Measurements from ENCODE around the gene RABGAP1L. TPM values are rescaled to one million over a fixed set of nuclear protein-coding genes. Genes with fewer than 3 reads are reported as not detected.

RABGAP1L gene
- total RNA-seq, 4 donors from 2014 or later: 31.2 to 115 (median 62.5) TPM

DNA sequence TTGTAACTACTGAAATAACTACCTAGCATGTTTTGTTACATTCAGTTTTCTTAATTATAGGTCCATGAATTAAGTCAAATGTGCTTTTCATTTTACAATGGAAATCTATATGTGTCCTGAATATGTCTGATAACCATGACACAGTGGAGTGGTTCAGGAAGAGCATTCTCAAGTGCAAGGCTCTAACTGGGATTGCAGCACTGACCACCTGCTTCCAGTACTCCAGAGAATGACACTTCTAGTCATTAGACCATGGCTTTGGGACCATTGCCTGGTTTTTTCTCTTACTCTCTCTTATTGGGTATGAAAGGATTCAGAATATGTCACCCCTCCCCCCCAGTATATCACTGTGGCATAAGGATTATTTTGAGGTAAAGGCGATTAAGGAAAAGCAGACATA, 635.5 kb downstream of the RABGAP1L start:
- TF ChIP-seq POLR2A (IDR thresholded peaks at IDR 0.05): no peak
- no peak for TF ChIP-seq EP300 (IDR thresholded peaks at IDR 0.05)
- TF ChIP-seq, protein P1, sequence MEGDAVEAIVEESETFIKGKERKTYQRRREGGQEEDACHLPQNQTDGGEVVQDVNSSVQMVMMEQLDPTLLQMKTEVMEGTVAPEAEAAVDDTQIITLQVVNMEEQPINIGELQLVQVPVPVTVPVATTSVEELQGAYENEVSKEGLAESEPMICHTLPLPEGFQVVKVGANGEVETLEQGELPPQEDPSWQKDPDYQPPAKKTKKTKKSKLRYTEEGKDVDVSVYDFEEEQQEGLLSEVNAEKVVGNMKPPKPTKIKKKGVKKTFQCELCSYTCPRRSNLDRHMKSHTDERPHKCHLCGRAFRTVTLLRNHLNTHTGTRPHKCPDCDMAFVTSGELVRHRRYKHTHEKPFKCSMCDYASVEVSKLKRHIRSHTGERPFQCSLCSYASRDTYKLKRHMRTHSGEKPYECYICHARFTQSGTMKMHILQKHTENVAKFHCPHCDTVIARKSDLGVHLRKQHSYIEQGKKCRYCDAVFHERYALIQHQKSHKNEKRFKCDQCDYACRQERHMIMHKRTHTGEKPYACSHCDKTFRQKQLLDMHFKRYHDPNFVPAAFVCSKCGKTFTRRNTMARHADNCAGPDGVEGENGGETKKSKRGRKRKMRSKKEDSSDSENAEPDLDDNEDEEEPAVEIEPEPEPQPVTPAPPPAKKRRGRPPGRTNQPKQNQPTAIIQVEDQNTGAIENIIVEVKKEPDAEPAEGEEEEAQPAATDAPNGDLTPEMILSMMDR (IDR thresholded peaks at IDR 0.05): no peak
- TF ChIP-seq POLR2AphosphoS5 (IDR thresholded peaks at IDR 0.05): no peak
- ATAC-seq: no peak
- no peaks in the 10 kb centered on the region for H3K9me3 ChIP-seq
- no peak overlapping the region for H3K4me3 ChIP-seq
- 100% methylated on average over 1 of the region's 1 CpG for WGBS, 2 donors (ENCODE audit: low coverage in 1 of 2)
- H3K27ac ChIP-seq: no peak overlapping the region
- H3K36me3 ChIP-seq: no peaks in the 10 kb centered on the region
- no peaks in the 10 kb centered on the region for H3K27me3 ChIP-seq
- peaks cover 0 to 11% (median 0%) of the 10 kb centered on the region in 3 donors for H3K4me1 ChIP-seq

GRCh38 chr1:174795806-174796205, 636.5 kb downstream of the RABGAP1L start:
- Histone ChIP-seq H3K36me3 (no peaks in the 10 kb centered on the region), H3K9me3 (no peaks in the 10 kb centered on the region), H3K27ac (no peak overlapping the region), H3K4me3 (no peak overlapping the region), H3K4me1 (peaks cover 0 to 21% (median 0%) of the 10 kb centered on the region in 3 donors), H3K27me3 (no peaks in the 10 kb centered on the region)
- TF ChIP-seq EP300 (IDR thresholded peaks at IDR 0.05) (no peak), POLR2A (IDR thresholded peaks at IDR 0.05) (no peak), POLR2AphosphoS5 (IDR thresholded peaks at IDR 0.05) (no peak)
- TF ChIP-seq, protein P1 (IDR thresholded peaks at IDR 0.05): no peak
- no peak for ATAC-seq
- WGBS, 2 donors (ENCODE audit: low coverage in 1 of 2): 86 to 93% methylated on average over 1 to 2 of the region's 2 CpGs

DNA sequence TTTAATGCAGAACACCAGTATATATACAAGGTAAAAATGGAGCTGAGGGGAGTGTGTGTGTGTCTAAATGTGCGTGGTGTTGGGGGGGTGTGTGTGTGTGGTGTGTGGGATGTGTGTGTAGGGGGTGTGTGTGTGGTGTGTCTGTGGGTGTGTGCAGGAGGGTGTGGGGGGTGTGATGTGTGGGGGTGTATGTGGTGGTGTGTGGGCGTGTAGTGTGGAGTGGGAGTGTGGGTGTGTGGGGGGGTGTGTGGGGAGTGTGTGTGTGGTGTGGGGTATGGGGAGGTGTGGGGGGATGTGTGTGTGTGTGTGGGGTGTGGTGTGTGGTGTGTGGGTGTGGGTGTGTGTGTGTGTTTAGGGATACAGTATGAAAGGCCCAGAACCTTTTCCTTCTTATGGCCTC, 638.1 kb downstream of the RABGAP1L start:
- no peaks in the 10 kb centered on the region for H3K9me3 ChIP-seq
- TF ChIP-seq POLR2A (IDR thresholded peaks at IDR 0.05) (no peak), POLR2AphosphoS5 (IDR thresholded peaks at IDR 0.05) (no peak), EP300 (IDR thresholded peaks at IDR 0.05) (no peak)
- TF ChIP-seq, protein P1 (IDR thresholded peaks at IDR 0.05): no peak
- no peak overlapping the region for H3K27ac ChIP-seq
- H3K4me1 ChIP-seq: peaks cover 0 to 24% (median 0%) of the 10 kb centered on the region in 3 donors
- no peak for ATAC-seq
- no peaks in the 10 kb centered on the region for H3K36me3 ChIP-seq
- H3K27me3 ChIP-seq: no peaks in the 10 kb centered on the region
- H3K4me3 ChIP-seq: no peak overlapping the region
- WGBS, 2 donors (ENCODE audit: low coverage in 1 of 2): 100% methylated on average over 1 to 2 of the region's 2 CpGs

DNA sequence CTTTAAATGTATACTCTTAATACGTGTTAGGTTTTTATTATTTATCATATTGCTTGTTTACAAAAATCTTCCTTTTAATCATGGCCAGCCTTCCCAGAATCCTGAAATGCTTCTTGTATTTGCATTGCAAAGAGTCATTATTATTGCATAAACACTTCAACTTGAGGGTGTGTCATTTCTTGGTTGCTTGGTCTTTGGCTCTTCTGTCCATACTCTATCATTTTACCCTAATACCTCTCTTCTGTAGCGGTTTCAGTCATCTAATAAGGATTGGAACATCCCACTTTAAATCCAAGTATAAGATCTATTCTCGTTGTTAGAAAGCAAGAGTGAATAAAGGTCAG, 639.8 kb downstream of the RABGAP1L start:
- peaks cover 0 to 24% (median 0%) of the 10 kb centered on the region in 3 donors for H3K4me1 ChIP-seq
- ATAC-seq: peak; percentile 12
- no peak for TF ChIP-seq POLR2AphosphoS5 (IDR thresholded peaks at IDR 0.05)
- TF ChIP-seq, protein P1 (IDR thresholded peaks at IDR 0.05): no peak
- no peak for TF ChIP-seq POLR2A (IDR thresholded peaks at IDR 0.05)
- no peak for TF ChIP-seq EP300 (IDR thresholded peaks at IDR 0.05)
- peak overlapping the region; percentile 32 to 50 for H3K4me3 ChIP-seq
- no peaks in the 10 kb centered on the region for H3K36me3 ChIP-seq
- WGBS, 2 donors (ENCODE audit: low coverage in 1 of 2): 22 to 29% methylated on average over 3 of the region's 3 CpGs
- no peaks in the 10 kb centered on the region for H3K27me3 ChIP-seq
- H3K9me3 ChIP-seq: no peaks in the 10 kb centered on the region
- peak overlapping the region in 3 of 4 donors; percentile 40 to 69 (median 65) for H3K27ac ChIP-seq

DNA sequence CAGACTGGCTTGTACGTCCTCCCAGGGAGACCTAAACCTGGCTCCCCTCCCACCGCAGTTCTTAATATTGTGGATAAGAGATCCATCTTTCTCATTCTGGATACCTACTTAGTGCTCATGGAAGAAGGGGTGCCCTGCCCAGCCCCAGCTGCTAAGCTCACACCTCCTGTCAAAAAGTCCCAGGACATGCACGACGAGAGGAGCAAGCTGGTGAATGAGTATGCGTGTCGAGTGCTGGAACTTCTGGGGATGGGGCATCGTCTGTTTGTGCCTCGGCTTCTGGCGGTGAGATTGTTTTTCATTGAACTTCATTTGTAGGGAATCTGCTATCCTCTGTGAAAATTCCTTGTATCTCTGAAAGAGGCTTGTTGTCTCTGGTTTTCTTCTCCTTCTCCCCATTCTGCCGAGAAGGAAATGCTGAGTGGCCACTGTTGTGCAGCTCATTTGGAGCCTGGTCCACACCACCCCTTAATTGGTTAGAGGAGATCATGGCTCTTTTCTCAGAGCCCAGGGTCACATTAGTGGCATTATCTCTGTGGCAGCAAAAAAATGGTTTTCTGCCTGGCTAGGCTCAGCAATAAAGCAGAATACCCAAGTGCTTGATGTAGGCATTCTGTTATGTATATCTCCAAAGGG, 641.0 kb downstream of the RABGAP1L start:
- Histone ChIP-seq H3K9me3 (no peaks in the 10 kb centered on the region), H3K4me1 (peaks cover 0 to 24% (median 0%) of the 10 kb centered on the region in 3 donors), H3K4me3 (peak overlapping the region; percentile 32 to 50), H3K36me3 (no peaks in the 10 kb centered on the region), H3K27ac (peak overlapping the region in 3 of 4 donors; percentile 40 to 69 (median 65)), H3K27me3 (no peaks in the 10 kb centered on the region)
- TF ChIP-seq, protein P1 (IDR thresholded peaks at IDR 0.05): no peak
- TF ChIP-seq POLR2A (IDR thresholded peaks at IDR 0.05) (no peak), EP300 (IDR thresholded peaks at IDR 0.05) (no peak), POLR2AphosphoS5 (IDR thresholded peaks at IDR 0.05) (no peak)
- ATAC-seq: no peak
- 0% methylated on average over 3 of the region's 10 CpGs; no CpG with 5 or more reads in 1 of the 2 donors for WGBS, 2 donors (ENCODE audit: low coverage in 1 of 2)

Measured in gastroesophageal sphincter (tissue), 4 donors.